ENCODE data around the gene PRSS27. TPM values are rescaled to one million over a fixed set of nuclear protein-coding genes. Genes with fewer than 3 reads are reported as not detected.

Gene PRSS27
- total RNA-seq, 2 experiments from 2014 or later: 0.70 to 1.0 TPM

- ATAC-seq (no peak), DNase-seq (no peak)
- ChIA-PET POLR2A (no interaction called here), CTCF (no interaction called here)
- Mint-ChIP-seq H3K36me3 (ENCODE audit: low read depth) (no peaks in the 10 kb centered on the region), H3K4me3 (peak overlapping the region; percentile 25), H3K27ac (no peak overlapping the region), H3K9me3 (ENCODE audit: insufficient read depth) (no peaks in the 10 kb centered on the region), H3K27me3 (ENCODE audit: low read depth) (peaks cover 5% of the 10 kb centered on the region), H3K4me1 (ENCODE audit: low read depth) (peaks cover 33% of the 10 kb centered on the region)
Observed at GRCh38 chr16:2719328-2720063, 528 bp downstream of the PRSS27 start.

- CTCF ChIA-PET: no interaction called here
- H3K4me3 Mint-ChIP-seq: no peak overlapping the region
- no peak for ATAC-seq
Observed at GRCh38 chr16:2717383-2718263, 2.4 kb downstream of the PRSS27 start.

DNA sequence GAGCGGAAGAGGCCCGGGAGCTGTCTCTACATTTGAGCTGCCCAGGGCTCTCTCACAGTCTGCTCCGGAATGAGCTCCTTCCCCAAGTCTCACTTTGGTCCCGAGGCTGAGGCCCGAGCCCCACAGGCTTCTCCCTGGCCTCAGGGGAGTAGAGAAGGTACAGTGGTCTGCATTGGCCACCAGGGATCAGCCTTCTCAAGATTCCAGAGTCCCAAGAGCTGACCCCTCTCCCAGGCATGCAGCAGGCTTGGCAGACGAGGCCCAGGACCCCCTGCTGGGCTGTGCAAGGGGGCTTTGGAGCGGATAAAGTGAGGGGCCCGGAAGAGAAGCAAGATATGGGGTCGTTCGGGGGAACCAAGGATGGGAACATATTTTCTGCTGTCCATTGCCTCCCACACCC lies 3.1 kb downstream of the PRSS27 start:
- Mint-ChIP-seq H3K4me3 (no peak overlapping the region), H3K36me3 (ENCODE audit: low read depth) (no peaks in the 10 kb centered on the region), H3K27me3 (ENCODE audit: low read depth) (no peaks in the 10 kb centered on the region), H3K4me1 (ENCODE audit: low read depth) (peaks cover 34% of the 10 kb centered on the region), H3K9me3 (ENCODE audit: insufficient read depth) (no peaks in the 10 kb centered on the region), H3K27ac (no peak overlapping the region)
- ChIA-PET POLR2A (interaction anchor here (0.6 to 1.2 kb wide), 3 partner anchors 35 to 173 kb away, joined by 3 to 5 read pairs (median 4); partner anchors contain the start of genes KCTD5 and SRRM2), CTCF (no interaction called here)
- no peak for ATAC-seq
- DNase-seq: no peak

More at GRCh38 chr16:2717383-2718263, 2.4 kb downstream of the PRSS27 start:
- no peak for DNase-seq
- H3K9me3 Mint-ChIP-seq (ENCODE audit: insufficient read depth): no peaks in the 10 kb centered on the region
- H3K27ac Mint-ChIP-seq: peak overlapping the region; percentile 17
- POLR2A ChIA-PET: interaction anchor here (1.2 kb wide), 1 partner anchor 36 kb away, joined by 4 read pairs; the partner anchor contains the start of gene KCTD5
- no peaks in the 10 kb centered on the region for H3K27me3 Mint-ChIP-seq (ENCODE audit: low read depth)
- no peaks in the 10 kb centered on the region for H3K36me3 Mint-ChIP-seq (ENCODE audit: low read depth)
- peaks cover 36% of the 10 kb centered on the region for H3K4me1 Mint-ChIP-seq (ENCODE audit: low read depth)

DNA sequence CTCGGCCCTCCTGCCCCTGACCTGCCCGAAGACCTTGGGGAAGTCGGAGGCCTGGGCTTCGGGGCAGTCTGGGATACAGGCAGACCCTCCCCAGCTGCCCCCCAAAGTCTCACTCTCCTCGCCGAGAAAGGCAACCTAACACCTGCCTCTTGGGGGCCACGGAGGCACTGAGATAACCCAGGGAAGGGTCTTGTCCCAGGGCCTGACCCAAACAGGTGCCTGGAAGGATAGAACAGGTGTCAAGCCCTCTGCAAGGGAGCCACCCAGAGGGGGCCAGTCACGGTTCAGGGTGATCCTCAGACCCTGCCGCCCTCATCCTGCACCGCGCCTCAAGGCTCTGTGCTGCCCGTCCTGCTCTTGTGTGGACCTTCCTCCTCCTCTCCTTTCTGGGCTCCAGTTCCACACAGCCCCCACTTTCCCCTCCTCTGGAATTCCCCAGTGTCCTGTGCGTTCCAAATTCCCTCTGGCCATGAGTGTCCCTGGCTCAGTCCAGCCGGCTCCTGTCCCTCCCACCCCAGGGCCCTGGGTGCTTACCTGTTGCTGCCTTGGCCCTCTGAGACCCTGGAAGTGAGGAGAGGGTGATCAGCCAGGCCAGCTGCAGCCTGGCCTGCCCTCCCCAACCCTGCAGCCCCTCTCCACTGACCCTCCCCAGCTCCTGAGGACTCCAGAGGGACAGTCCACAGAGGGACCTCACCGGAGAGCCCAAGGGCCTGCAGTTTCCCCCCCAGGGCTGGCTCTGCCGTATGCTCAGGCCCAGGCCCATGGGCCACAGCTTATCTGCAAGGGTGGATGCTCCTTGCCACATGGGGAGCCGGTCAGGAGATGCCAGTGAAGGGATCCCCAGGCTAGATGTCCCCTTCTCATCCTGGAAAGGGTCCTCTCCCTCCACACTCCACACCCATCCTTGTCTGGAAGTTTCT lies 3.8 kb downstream of the PRSS27 start:
- H3K9me3 Mint-ChIP-seq (ENCODE audit: insufficient read depth): no peaks in the 10 kb centered on the region
- H3K27ac Mint-ChIP-seq: no peak overlapping the region
- no peaks in the 10 kb centered on the region for H3K27me3 Mint-ChIP-seq (ENCODE audit: low read depth)
- no peaks in the 10 kb centered on the region for H3K36me3 Mint-ChIP-seq (ENCODE audit: low read depth)
- DNase-seq: no peak
- CTCF ChIA-PET: no interaction called here
- H3K4me3 Mint-ChIP-seq: no peak overlapping the region
- H3K4me1 Mint-ChIP-seq (ENCODE audit: low read depth): peaks cover 32% of the 10 kb centered on the region
- POLR2A ChIA-PET: interaction anchor here (0.6 to 1.1 kb wide), 3 partner anchors 36 to 713 kb away, joined by 3 to 5 read pairs (median 3); partner anchors contain the start of gene SRRM2
- ATAC-seq: no peak

DNA sequence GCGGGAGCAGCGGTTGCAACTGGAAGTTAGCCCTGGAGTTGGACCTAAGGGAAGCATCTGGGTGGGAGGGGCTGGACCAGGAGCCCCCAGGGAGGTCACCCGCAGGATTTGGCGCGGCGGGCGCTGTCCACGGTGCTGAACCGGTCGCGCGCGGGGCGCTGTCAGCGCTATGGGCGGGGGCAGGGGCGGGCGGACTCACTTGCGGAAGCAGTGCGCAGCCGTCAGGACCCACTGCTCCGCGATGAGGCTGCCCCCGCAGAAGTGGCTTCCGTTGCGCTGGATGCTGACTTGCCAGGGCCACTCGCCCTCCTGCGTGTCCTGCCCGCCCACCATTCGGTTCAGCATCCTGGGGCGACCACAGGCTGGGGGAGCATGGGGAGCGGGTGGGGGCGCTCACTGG lies 4.5 kb downstream of the PRSS27 start:
- ATAC-seq: peak; percentile 94
- H3K27me3 Mint-ChIP-seq (ENCODE audit: low read depth): no peaks in the 10 kb centered on the region
- H3K36me3 Mint-ChIP-seq (ENCODE audit: low read depth): no peaks in the 10 kb centered on the region
- H3K4me3 Mint-ChIP-seq: no peak overlapping the region
- ChIA-PET POLR2A (interaction anchor here (0.7 to 1.1 kb wide), 2 partner anchors 37 to 712 kb away, joined by 3 to 5 read pairs; partner anchors contain the start of gene SRRM2), CTCF (no interaction called here)
- DNase-seq: peak; percentile 92
- H3K4me1 Mint-ChIP-seq (ENCODE audit: low read depth): peaks cover 32% of the 10 kb centered on the region
- H3K9me3 Mint-ChIP-seq (ENCODE audit: insufficient read depth): no peaks in the 10 kb centered on the region
- no peak overlapping the region for H3K27ac Mint-ChIP-seq

GRCh38 chr16:2715064-2715463 lies 5.0 kb downstream of the PRSS27 start:
- ChIA-PET CTCF (no interaction called here), POLR2A (no interaction called here)
- Mint-ChIP-seq H3K36me3 (ENCODE audit: low read depth) (no peaks in the 10 kb centered on the region), H3K27ac (no peak overlapping the region), H3K9me3 (ENCODE audit: insufficient read depth) (no peaks in the 10 kb centered on the region), H3K4me3 (no peak overlapping the region), H3K27me3 (ENCODE audit: low read depth) (no peaks in the 10 kb centered on the region), H3K4me1 (ENCODE audit: low read depth) (peaks cover 32% of the 10 kb centered on the region)
- DNase-seq (no peak), ATAC-seq (no peak)

DNA sequence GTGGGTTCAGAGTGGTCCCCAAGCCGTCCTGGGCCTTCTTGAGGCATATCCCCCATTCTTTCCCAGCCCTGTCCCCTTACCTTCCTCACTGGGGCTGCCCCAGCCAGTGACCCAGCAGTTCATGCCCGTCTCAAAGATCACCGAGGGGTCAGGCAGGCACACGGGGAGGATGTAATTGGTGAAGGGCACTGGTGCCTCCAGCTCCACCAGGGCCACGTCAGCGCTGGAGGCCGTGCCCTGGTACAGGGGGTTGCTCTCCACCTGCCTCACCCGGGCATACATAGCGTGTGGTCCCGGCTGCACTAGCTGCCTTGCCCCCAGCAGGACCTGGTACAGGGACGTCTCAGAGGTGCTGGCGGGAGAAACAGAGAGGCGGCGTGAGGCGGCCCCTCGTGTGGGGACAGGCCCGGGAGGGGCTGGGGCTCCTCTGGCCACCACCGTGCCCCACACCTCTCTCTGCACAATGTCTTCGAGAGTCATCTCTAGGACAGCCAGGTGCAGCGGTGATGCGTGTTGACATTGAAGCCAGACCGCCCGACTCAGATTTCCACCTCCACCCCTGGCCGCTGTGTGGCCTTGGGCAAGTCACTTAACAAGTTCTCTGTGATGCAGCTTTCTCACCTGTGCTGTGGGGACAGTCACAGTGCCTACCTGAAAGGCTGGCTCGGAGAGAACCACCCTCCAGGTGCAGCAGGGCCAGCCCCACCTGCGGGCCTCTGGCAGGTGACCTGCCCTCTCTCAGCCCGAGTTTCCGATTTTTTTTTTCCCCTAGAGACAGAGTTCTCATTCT lies 5.8 kb downstream of the PRSS27 start:
- DNase-seq (no peak), ATAC-seq (no peak)
- H3K4me1 Mint-ChIP-seq (ENCODE audit: low read depth): peaks cover 32% of the 10 kb centered on the region
- no peak overlapping the region for H3K27ac Mint-ChIP-seq
- ChIA-PET POLR2A (no interaction called here), CTCF (no interaction called here)
- no peaks in the 10 kb centered on the region for H3K36me3 Mint-ChIP-seq (ENCODE audit: low read depth)
- no peaks in the 10 kb centered on the region for H3K27me3 Mint-ChIP-seq (ENCODE audit: low read depth)
- no peaks in the 10 kb centered on the region for H3K9me3 Mint-ChIP-seq (ENCODE audit: insufficient read depth)
- H3K4me3 Mint-ChIP-seq: no peak overlapping the region

GRCh38 chr16:2713523-2713922 lies 6.5 kb downstream of the PRSS27 start:
- ChIA-PET POLR2A (no interaction called here), CTCF (no interaction called here)
- Mint-ChIP-seq H3K4me3 (no peak overlapping the region), H3K4me1 (ENCODE audit: low read depth) (peaks cover 29% of the 10 kb centered on the region), H3K36me3 (ENCODE audit: low read depth) (no peaks in the 10 kb centered on the region), H3K27ac (no peak overlapping the region), H3K27me3 (ENCODE audit: low read depth) (no peaks in the 10 kb centered on the region), H3K9me3 (ENCODE audit: insufficient read depth) (no peaks in the 10 kb centered on the region)
- DNase-seq: no peak
- ATAC-seq: no peak

GRCh38 chr16:2712546-2712945 lies 7.5 kb downstream of the PRSS27 start:
- Mint-ChIP-seq H3K9me3 (ENCODE audit: insufficient read depth) (no peaks in the 10 kb centered on the region), H3K36me3 (ENCODE audit: low read depth) (peaks cover 3% of the 10 kb centered on the region), H3K27me3 (ENCODE audit: low read depth) (no peaks in the 10 kb centered on the region), H3K4me3 (no peak overlapping the region), H3K4me1 (ENCODE audit: low read depth) (peaks cover 25% of the 10 kb centered on the region), H3K27ac (no peak overlapping the region)
- CTCF ChIA-PET: no interaction called here
- no peak for ATAC-seq
- POLR2A ChIA-PET: no interaction called here
- no peak for DNase-seq

DNA sequence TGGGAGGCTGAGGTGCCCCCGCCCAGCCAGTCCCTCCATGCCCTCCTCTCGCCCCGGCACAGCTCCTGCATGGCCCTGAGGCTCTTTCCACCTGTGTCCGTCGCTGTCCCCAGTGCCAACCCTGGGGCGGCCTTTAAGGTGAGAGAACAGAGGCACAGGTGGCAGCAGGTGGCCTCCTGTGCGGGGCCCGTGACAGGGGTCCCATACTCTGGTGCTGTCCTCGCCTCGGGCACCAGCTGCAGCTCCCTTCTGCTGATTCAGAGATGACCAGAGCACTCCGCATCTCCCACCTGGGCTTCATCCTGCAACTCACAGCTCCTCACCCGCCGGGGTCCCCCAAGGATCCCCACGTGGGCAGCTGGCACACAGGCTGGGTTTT lies 8.0 kb downstream of the PRSS27 start:
- H3K36me3 Mint-ChIP-seq (ENCODE audit: low read depth): peaks cover 3% of the 10 kb centered on the region
- DNase-seq (no peak), ATAC-seq (no peak)
- H3K4me3 Mint-ChIP-seq: no peak overlapping the region
- ChIA-PET POLR2A (no interaction called here), CTCF (no interaction called here)
- H3K27me3 Mint-ChIP-seq (ENCODE audit: low read depth): no peaks in the 10 kb centered on the region
- no peaks in the 10 kb centered on the region for H3K9me3 Mint-ChIP-seq (ENCODE audit: insufficient read depth)
- no peak overlapping the region for H3K27ac Mint-ChIP-seq
- peaks cover 22% of the 10 kb centered on the region for H3K4me1 Mint-ChIP-seq (ENCODE audit: low read depth)
